HepG2 (cell line): Measurements from ENCODE around the gene GGPS1. TPM values are rescaled to one million over a fixed set of nuclear protein-coding genes. Genes with fewer than 3 reads are reported as not detected.
A peak's percentile ranks its signal among the peaks of the same experiment; 100 is the strongest.

Source experiments
- ATAD3A ChIP-seq: sonication (generic); formaldehyde crosslinking; IDR thresholded peaks from 2 replicates; pipeline ENCODE4 v1.4.0; 2020; ENCODE audit warnings: missing genetic modification reagents
- HES4 ChIP-seq: sonication (generic); formaldehyde crosslinking; IDR thresholded peaks from 2 replicates; pipeline ENCODE4 v1.9.0; 2021; ENCODE audit warnings: mild to moderate bottlenecking, missing genetic modification reagents, borderline replicate concordance
- MIER3 ChIP-seq: IDR thresholded peaks from 2 replicates; pipeline ENCODE4 v1.6.1; 2016; ENCODE audit warnings: missing compliant biosample characterization, borderline replicate concordance
- NFATC3 ChIP-seq: sonication (generic); formaldehyde crosslinking; IDR thresholded peaks from 2 replicates; pipeline ENCODE4 v1.5.1; 2020; ENCODE audit warnings: mild to moderate bottlenecking, missing genetic modification reagents
- NR3C1 ChIP-seq: sonication (generic); formaldehyde crosslinking; IDR thresholded peaks from 2 replicates; pipeline ENCODE4 v1.4.0; 2020; ENCODE audit warnings: missing genetic modification reagents
- ZNF44 ChIP-seq: sonication (generic); formaldehyde crosslinking; IDR thresholded peaks from 2 replicates; pipeline ENCODE4 v1.5.1; 2020; ENCODE audit warnings: mild to moderate bottlenecking, missing genetic modification reagents
- ZNF510 ChIP-seq: sonication (generic); formaldehyde crosslinking; IDR thresholded peaks from 2 replicates; pipeline ENCODE4 v1.4.0; 2020; ENCODE audit warnings: low read depth, mild to moderate bottlenecking, missing genetic modification reagents
- polyA plus RNA-seq, 8 experiments: library from polyadenylated mRNA; depleted of rRNA in 3 of 8; stranded (reverse) in 7 of 8; unstranded in 1 of 8; fragments of >200 nt; fragmentation: Illumina TruSeq in 4 of 8; extraction: Trizol in 4 of 8; gene quantifications; 2 replicates each; pipeline versions ENCODE4 v1.2.1 to v1.2.3, GENCODE V29; 2011 to 2016; ENCODE audit warnings: low read depth in 4 of 8, missing spikeins in 1 of 8, mixed read lengths in 1 of 8; ENCODE audit not compliant: insufficient read depth in 1 of 8
- total RNA-seq, 5 experiments: library from RNA; depleted of rRNA; stranded (reverse); fragments of >200 nt; fragmentation: Illumina TruSeq; extraction: Trizol; gene quantifications; 2 replicates each; pipeline ENCODE4 v1.2.3, GENCODE V29; 2016; ENCODE audit warnings: low read depth in 1 of 5
- TF ChIP-seq, protein P1 (sequence below): IDR thresholded peaks from 2 replicates; pipeline ENCODE4 v1.6.1; 2016; ENCODE audit warnings: missing compliant biosample characterization, missing genetic modification reagents, borderline replicate concordance
- TF ChIP-seq, protein P2 (sequence below): IDR thresholded peaks from 2 replicates; pipeline ENCODE4 v1.6.1; 2018; ENCODE audit warnings: missing genetic modification reagents, mild to moderate bottlenecking, missing compliant biosample characterization
- TF ChIP-seq, protein P3 (sequence below): sonication (generic); formaldehyde crosslinking; IDR thresholded peaks from 2 replicates; pipeline ENCODE4 v1.4.0; 2020; ENCODE audit warnings: missing genetic modification reagents
- TF ChIP-seq, protein P4 (sequence below): IDR thresholded peaks from 2 replicates; pipeline ENCODE4 v1.6.1; 2016; ENCODE audit warnings: mild to moderate bottlenecking
- TF ChIP-seq, protein P5 (sequence below): sonication (generic); formaldehyde crosslinking; IDR thresholded peaks from 2 replicates; pipeline ENCODE4 v1.9.0; 2021; ENCODE audit warnings: missing genetic modification reagents, borderline replicate concordance
- TF ChIP-seq, protein P6 (sequence below): sonication (generic); formaldehyde crosslinking; IDR thresholded peaks from 2 replicates; pipeline ENCODE4 v1.4.0; 2020; ENCODE audit warnings: mild to moderate bottlenecking, low read depth, missing genetic modification reagents
- TF ChIP-seq, protein P7 (sequence below), 2 experiments: sonication (generic) in 1 of 2; formaldehyde crosslinking in 1 of 2; IDR thresholded peaks; 2 replicates each; pipeline versions ENCODE4 v1.5.1 to v1.6.1; 2011 to 2020; ENCODE audit warnings: borderline replicate concordance in 1 of 2, low read depth in 1 of 2, low read length in 1 of 2, mild to moderate bottlenecking in 1 of 2, missing genetic modification reagents in 1 of 2, moderate library complexity in 1 of 2

GGPS1 gene
- total and polyA plus RNA-seq, 2 of the 13 experiments (the other 11 are each of a cell fraction or from before 2014, with no cell fraction given), result 28.8 to 42.6 TPM

DNA sequence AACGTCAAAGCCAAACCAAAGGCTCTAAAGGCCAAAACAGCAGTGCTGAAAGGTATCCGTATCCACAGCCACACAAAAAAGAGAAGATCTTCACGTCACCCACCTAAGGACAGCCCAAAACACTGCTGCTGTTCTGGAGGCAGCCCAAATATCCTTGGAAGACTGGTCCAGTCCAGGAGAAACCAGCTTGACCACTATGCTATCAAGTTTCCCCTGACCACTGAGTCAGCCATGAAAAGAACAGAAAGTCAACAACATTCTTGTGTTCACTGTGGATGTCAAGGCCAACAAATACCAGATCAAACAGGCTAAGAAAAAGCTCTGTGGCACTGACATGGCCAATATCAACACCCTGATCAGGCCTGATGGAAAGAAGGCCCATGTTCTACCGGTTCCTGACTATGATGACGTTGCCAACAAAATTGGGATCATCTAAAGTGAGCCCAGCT, 32.4 kb upstream of the GGPS1 start (continued):
- no peak for TF ChIP-seq ZNF510 (CRISPR knock-in tag)
- TF ChIP-seq, protein P1, sequence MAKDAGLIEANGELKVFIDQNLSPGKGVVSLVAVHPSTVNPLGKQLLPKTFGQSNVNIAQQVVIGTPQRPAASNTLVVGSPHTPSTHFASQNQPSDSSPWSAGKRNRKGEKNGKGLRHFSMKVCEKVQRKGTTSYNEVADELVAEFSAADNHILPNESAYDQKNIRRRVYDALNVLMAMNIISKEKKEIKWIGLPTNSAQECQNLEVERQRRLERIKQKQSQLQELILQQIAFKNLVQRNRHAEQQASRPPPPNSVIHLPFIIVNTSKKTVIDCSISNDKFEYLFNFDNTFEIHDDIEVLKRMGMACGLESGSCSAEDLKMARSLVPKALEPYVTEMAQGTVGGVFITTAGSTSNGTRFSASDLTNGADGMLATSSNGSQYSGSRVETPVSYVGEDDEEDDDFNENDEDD (CRISPR knock-in tag), result no peak
- TF ChIP-seq, protein P2, sequence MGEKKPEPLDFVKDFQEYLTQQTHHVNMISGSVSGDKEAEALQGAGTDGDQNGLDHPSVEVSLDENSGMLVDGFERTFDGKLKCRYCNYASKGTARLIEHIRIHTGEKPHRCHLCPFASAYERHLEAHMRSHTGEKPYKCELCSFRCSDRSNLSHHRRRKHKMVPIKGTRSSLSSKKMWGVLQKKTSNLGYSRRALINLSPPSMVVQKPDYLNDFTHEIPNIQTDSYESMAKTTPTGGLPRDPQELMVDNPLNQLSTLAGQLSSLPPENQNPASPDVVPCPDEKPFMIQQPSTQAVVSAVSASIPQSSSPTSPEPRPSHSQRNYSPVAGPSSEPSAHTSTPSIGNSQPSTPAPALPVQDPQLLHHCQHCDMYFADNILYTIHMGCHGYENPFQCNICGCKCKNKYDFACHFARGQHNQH, result peak; percentile 88
- TF ChIP-seq, protein P3, sequence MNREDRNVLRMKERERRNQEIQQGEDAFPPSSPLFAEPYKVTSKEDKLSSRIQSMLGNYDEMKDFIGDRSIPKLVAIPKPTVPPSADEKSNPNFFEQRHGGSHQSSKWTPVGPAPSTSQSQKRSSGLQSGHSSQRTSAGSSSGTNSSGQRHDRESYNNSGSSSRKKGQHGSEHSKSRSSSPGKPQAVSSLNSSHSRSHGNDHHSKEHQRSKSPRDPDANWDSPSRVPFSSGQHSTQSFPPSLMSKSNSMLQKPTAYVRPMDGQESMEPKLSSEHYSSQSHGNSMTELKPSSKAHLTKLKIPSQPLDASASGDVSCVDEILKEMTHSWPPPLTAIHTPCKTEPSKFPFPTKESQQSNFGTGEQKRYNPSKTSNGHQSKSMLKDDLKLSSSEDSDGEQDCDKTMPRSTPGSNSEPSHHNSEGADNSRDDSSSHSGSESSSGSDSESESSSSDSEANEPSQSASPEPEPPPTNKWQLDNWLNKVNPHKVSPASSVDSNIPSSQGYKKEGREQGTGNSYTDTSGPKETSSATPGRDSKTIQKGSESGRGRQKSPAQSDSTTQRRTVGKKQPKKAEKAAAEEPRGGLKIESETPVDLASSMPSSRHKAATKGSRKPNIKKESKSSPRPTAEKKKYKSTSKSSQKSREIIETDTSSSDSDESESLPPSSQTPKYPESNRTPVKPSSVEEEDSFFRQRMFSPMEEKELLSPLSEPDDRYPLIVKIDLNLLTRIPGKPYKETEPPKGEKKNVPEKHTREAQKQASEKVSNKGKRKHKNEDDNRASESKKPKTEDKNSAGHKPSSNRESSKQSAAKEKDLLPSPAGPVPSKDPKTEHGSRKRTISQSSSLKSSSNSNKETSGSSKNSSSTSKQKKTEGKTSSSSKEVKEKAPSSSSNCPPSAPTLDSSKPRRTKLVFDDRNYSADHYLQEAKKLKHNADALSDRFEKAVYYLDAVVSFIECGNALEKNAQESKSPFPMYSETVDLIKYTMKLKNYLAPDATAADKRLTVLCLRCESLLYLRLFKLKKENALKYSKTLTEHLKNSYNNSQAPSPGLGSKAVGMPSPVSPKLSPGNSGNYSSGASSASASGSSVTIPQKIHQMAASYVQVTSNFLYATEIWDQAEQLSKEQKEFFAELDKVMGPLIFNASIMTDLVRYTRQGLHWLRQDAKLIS (CRISPR knock-in tag), result no peak
- TF ChIP-seq, protein P4, sequence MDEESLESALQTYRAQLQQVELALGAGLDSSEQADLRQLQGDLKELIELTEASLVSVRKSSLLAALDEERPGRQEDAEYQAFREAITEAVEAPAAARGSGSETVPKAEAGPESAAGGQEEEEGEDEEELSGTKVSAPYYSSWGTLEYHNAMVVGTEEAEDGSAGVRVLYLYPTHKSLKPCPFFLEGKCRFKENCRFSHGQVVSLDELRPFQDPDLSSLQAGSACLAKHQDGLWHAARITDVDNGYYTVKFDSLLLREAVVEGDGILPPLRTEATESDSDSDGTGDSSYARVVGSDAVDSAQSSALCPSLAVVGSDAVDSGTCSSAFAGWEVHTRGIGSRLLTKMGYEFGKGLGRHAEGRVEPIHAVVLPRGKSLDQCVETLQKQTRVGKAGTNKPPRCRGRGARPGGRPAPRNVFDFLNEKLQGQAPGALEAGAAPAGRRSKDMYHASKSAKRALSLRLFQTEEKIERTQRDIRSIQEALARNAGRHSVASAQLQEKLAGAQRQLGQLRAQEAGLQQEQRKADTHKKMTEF (CRISPR knock-in tag), result peak; percentile 83
- no peak for TF ChIP-seq HES4 (CRISPR knock-in tag)
- TF ChIP-seq, protein P5, sequence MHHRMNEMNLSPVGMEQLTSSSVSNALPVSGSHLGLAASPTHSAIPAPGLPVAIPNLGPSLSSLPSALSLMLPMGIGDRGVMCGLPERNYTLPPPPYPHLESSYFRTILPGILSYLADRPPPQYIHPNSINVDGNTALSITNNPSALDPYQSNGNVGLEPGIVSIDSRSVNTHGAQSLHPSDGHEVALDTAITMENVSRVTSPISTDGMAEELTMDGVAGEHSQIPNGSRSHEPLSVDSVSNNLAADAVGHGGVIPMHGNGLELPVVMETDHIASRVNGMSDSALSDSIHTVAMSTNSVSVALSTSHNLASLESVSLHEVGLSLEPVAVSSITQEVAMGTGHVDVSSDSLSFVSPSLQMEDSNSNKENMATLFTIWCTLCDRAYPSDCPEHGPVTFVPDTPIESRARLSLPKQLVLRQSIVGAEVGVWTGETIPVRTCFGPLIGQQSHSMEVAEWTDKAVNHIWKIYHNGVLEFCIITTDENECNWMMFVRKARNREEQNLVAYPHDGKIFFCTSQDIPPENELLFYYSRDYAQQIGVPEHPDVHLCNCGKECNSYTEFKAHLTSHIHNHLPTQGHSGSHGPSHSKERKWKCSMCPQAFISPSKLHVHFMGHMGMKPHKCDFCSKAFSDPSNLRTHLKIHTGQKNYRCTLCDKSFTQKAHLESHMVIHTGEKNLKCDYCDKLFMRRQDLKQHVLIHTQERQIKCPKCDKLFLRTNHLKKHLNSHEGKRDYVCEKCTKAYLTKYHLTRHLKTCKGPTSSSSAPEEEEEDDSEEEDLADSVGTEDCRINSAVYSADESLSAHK, result no peak
- TF ChIP-seq MIER3, result peak; percentile 93; the same call in 1 of the 2 replicates
- TF ChIP-seq ZNF44, result no peak
- TF ChIP-seq NFATC3 (CRISPR knock-in tag), result no peak
- TF ChIP-seq NR3C1 (CRISPR knock-in tag), result no peak
- no peak for TF ChIP-seq ATAD3A (CRISPR knock-in tag)
- TF ChIP-seq, protein P6, sequence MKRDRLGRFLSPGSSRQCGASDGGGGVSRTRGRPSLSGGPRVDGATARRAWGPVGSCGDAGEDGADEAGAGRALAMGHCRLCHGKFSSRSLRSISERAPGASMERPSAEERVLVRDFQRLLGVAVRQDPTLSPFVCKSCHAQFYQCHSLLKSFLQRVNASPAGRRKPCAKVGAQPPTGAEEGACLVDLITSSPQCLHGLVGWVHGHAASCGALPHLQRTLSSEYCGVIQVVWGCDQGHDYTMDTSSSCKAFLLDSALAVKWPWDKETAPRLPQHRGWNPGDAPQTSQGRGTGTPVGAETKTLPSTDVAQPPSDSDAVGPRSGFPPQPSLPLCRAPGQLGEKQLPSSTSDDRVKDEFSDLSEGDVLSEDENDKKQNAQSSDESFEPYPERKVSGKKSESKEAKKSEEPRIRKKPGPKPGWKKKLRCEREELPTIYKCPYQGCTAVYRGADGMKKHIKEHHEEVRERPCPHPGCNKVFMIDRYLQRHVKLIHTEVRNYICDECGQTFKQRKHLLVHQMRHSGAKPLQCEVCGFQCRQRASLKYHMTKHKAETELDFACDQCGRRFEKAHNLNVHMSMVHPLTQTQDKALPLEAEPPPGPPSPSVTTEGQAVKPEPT (CRISPR knock-in tag), result no peak
- TF ChIP-seq, protein P7, sequence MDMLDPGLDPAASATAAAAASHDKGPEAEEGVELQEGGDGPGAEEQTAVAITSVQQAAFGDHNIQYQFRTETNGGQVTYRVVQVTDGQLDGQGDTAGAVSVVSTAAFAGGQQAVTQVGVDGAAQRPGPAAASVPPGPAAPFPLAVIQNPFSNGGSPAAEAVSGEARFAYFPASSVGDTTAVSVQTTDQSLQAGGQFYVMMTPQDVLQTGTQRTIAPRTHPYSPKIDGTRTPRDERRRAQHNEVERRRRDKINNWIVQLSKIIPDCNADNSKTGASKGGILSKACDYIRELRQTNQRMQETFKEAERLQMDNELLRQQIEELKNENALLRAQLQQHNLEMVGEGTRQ (IDR thresholded peaks at IDR 0.05; ENCODE audit: low read depth, low read length), result no peak
- TF ChIP-seq, protein P7 (CRISPR knock-in tag; IDR thresholded peaks at IDR 0.05; ENCODE audit: borderline replicate concordance), result no peak
